IMR-90 (cell line): ENCODE results near the gene FCRLA. TPM values are rescaled to one million over a fixed set of nuclear protein-coding genes. Genes with fewer than 3 reads are reported as not detected.

Experiments
- ATAC-seq: fragments of 200-7000 bp; cut with Tn5 transposase; 2 replicates; pipeline ENCODE4 v1.9.1; 2020; ENCODE audit warnings: low read depth, mild to moderate bottlenecking, moderate library complexity
- BruUV-seq: library from RNA; stranded (reverse); fragments of 400-500 nt; replicated peaks from 2 replicates; lab custom pipeline; 2021; lab: Mats Ljungman, UMichigan
- CTCF ChIA-PET: fragments of 300-600 bp; formaldehyde crosslinking; extraction: SDS; loops from one replicate; lab custom pipeline; 2021; ENCODE audit warnings: antibody characterized with exemption; lab: Yijun Ruan, JAX
- POLR2A ChIA-PET: fragments of 300-600 bp; sonication (Branson Sonifier 250); formaldehyde crosslinking; loops from one replicate; lab custom pipeline; 2022; ENCODE audit warnings: antibody characterized with exemption; ENCODE audit not compliant: unreplicated experiment; lab: Charles Lee
- DNase-seq: peaks from one replicate; pipeline ENCODE4 v3.0.0; 2013
- H2AFZ ChIP-seq: replicated peaks from 2 replicates; pipeline ENCODE3; 2013; ENCODE audit warnings: low read length, mild to moderate bottlenecking; ENCODE audit not compliant: poor library complexity
- H2AK5ac ChIP-seq: 2 replicates; pipeline ENCODE4 v1.6.1; 2013; ENCODE audit warnings: low read depth, low read length, inconsistent platforms
- H2AK9ac ChIP-seq: replicated peaks from 2 replicates; pipeline ENCODE3; 2013; ENCODE audit warnings: mild to moderate bottlenecking, low read depth, low read length, moderate library complexity; ENCODE audit not compliant: poor library complexity
- H2BK120ac ChIP-seq: 2 replicates; pipeline ENCODE4 v1.6.1; 2013; ENCODE audit warnings: low read depth, low read length, inconsistent platforms
- H2BK15ac ChIP-seq: 3 replicates; pipeline ENCODE4 v1.6.1; 2013; ENCODE audit warnings: low read depth, low read length, inconsistent platforms
- H2BK20ac ChIP-seq: 2 replicates; pipeline ENCODE4 v1.6.1; 2013; ENCODE audit warnings: low read depth, mild to moderate bottlenecking, inconsistent platforms, low read length, moderate library complexity
- H2BK5ac ChIP-seq: 2 replicates; pipeline ENCODE4 v1.6.1; 2013; ENCODE audit warnings: mild to moderate bottlenecking, low read depth, low read length, inconsistent platforms; ENCODE audit not compliant: poor library complexity, severe bottlenecking
- H3K14ac ChIP-seq: replicated peaks from 2 replicates; pipeline ENCODE4 v1.6.1; 2013; ENCODE audit warnings: low read depth, low read length, inconsistent platforms
- H3K18ac ChIP-seq: 2 replicates; pipeline ENCODE4 v1.6.1; 2013; ENCODE audit warnings: low read depth, low read length, control low read depth
- H3K23ac ChIP-seq: 2 replicates; pipeline ENCODE4 v1.6.1; 2013; ENCODE audit warnings: low read depth, low read length, inconsistent platforms
- H3K27ac ChIP-seq: 2 replicates; pipeline ENCODE4 v1.5.1; 2013; ENCODE audit warnings: mild to moderate bottlenecking, control low read depth, low read length; ENCODE audit not compliant: insufficient read depth
- H3K27me3 ChIP-seq: 2 replicates; pipeline ENCODE4 v1.6.1; 2013; ENCODE audit warnings: low read length; ENCODE audit not compliant: control insufficient read depth, insufficient read depth
- H3K36me3 ChIP-seq: 2 replicates; pipeline ENCODE4 v1.6.1; 2013; ENCODE audit warnings: low read length, mixed read lengths; ENCODE audit not compliant: control insufficient read depth, insufficient read depth
- H3K4ac ChIP-seq: 2 replicates; pipeline ENCODE4 v1.6.1; 2013; ENCODE audit warnings: low read depth, low read length, inconsistent platforms
- H3K4me1 ChIP-seq: 2 replicates; pipeline ENCODE4 v1.6.1; 2013; ENCODE audit warnings: low read length, mixed read lengths; ENCODE audit not compliant: control insufficient read depth, insufficient read depth
- H3K4me2 ChIP-seq: 2 replicates; pipeline ENCODE4 v1.6.1; 2013; ENCODE audit warnings: low read depth, mild to moderate bottlenecking, control low read depth, low read length, moderate library complexity
- H3K4me3 ChIP-seq: 2 replicates; pipeline ENCODE4 v1.5.1; 2013; ENCODE audit warnings: low read depth, mild to moderate bottlenecking, control low read depth, low read length, moderate library complexity; ENCODE audit not compliant: insufficient read depth
- H3K56ac ChIP-seq: 2 replicates; pipeline ENCODE4 v1.6.1; 2013; ENCODE audit warnings: low read length, inconsistent platforms; ENCODE audit not compliant: insufficient read depth; ENCODE audit errors: extremely low read depth
- H3K79me1 ChIP-seq, 2 experiments: 2 replicates each; pipeline ENCODE4 v1.6.1; 2013; ENCODE audit warnings: low read length in 2 of 2, inconsistent platforms in 1 of 2, low read depth in 1 of 2
- H3K9ac ChIP-seq: 2 replicates; pipeline ENCODE4 v1.6.1; 2013; ENCODE audit warnings: low read depth, low read length, control low read depth
- H3K9me1 ChIP-seq: 2 replicates; pipeline ENCODE4 v1.6.1; 2013; ENCODE audit warnings: low read length, inconsistent platforms; ENCODE audit not compliant: insufficient read depth
- H3K9me3 ChIP-seq: 2 replicates; pipeline ENCODE4 v1.6.1; 2013; ENCODE audit warnings: low read length; ENCODE audit not compliant: control insufficient read depth, insufficient read depth
- H4K20me1 ChIP-seq: 2 replicates; pipeline ENCODE4 v1.6.1; 2013; ENCODE audit warnings: low read length, inconsistent platforms; ENCODE audit not compliant: insufficient read depth
- H4K5ac ChIP-seq: 2 replicates; pipeline ENCODE4 v1.6.1; 2013; ENCODE audit warnings: mild to moderate bottlenecking, low read depth, low read length, control low read depth
- H4K8ac ChIP-seq, 2 experiments: 2 replicates each; pipeline ENCODE4 v1.6.1; 2013; ENCODE audit warnings: low read depth in 2 of 2, low read length in 2 of 2, control low read depth in 1 of 2, inconsistent platforms in 1 of 2
- H4K91ac ChIP-seq: 2 replicates; pipeline ENCODE4 v1.6.1; 2013; ENCODE audit warnings: low read depth, low read length, inconsistent platforms; ENCODE audit not compliant: insufficient read depth
- BHLHE40 ChIP-seq: fragments of 150-350 bp; IDR thresholded peaks from 2 replicates; pipeline ENCODE4 v1.6.1; 2016; ENCODE audit warnings: mild to moderate bottlenecking, low read depth, low read length
- CEBPB ChIP-seq: IDR thresholded peaks from 2 replicates; pipeline ENCODE4 v1.6.1; 2012; ENCODE audit warnings: low read depth, low read length, improper control_type of control experiment
- CHD1 ChIP-seq: IDR thresholded peaks from 2 replicates; pipeline ENCODE4 v1.6.1; 2012; ENCODE audit warnings: low read depth, low read length, improper control_type of control experiment
- CTCF ChIP-seq: conservative IDR thresholded peaks from 2 replicates; pipeline ENCODE4 v1.5.1; 2012; ENCODE audit warnings: mild to moderate bottlenecking, low read depth, low read length, improper control_type of control experiment
- ELK1 ChIP-seq: fragments of 150-350 bp; IDR thresholded peaks from 2 replicates; pipeline ENCODE4 v1.6.1; 2016; ENCODE audit warnings: low read depth, mild to moderate bottlenecking, low read length, moderate library complexity, borderline replicate concordance
- FOS ChIP-seq: fragments of 150-350 bp; IDR thresholded peaks from 2 replicates; pipeline ENCODE4 v1.6.1; 2016; ENCODE audit warnings: low read depth, low read length
- MAFK ChIP-seq: IDR thresholded peaks from 2 replicates; pipeline ENCODE4 v1.6.1; 2012; ENCODE audit warnings: low read depth, low read length, improper control_type of control experiment
- MAZ ChIP-seq: IDR thresholded peaks from 2 replicates; pipeline ENCODE4 v1.6.1; 2012; ENCODE audit warnings: low read depth, mild to moderate bottlenecking, low read length, improper control_type of control experiment, moderate library complexity, borderline replicate concordance
- MXI1 ChIP-seq: IDR thresholded peaks from 2 replicates; pipeline ENCODE4 v1.6.1; 2012; ENCODE audit warnings: low read depth, mild to moderate bottlenecking, low read length, moderate library complexity, borderline replicate concordance
- NFE2L2 ChIP-seq: fragments of 150-350 bp; IDR thresholded peaks from 2 replicates; pipeline ENCODE4 v1.6.1; 2016; ENCODE audit warnings: low read depth, mild to moderate bottlenecking, low read length
- POLR2A ChIP-seq: IDR thresholded peaks from 2 replicates; pipeline ENCODE4 v1.6.1; 2012; ENCODE audit warnings: mild to moderate bottlenecking, low read depth, low read length
- RAD21 ChIP-seq: IDR thresholded peaks from 2 replicates; pipeline ENCODE4 v1.6.1; 2012; ENCODE audit warnings: low read length, improper control_type of control experiment
- RCOR1 ChIP-seq: IDR thresholded peaks from 2 replicates; pipeline ENCODE4 v1.6.1; 2012; ENCODE audit warnings: mild to moderate bottlenecking, low read length, improper control_type of control experiment; ENCODE audit not compliant: insufficient replicate concordance
- RFX5 ChIP-seq: IDR thresholded peaks from 2 replicates; pipeline ENCODE4 v1.8.0; 2012; ENCODE audit warnings: low read depth, mild to moderate bottlenecking, low read length, moderate library complexity
- SMC3 ChIP-seq: fragments of 150-350 bp; IDR thresholded peaks from 2 replicates; pipeline ENCODE4 v1.6.1; 2016; ENCODE audit warnings: low read depth, mild to moderate bottlenecking, antibody characterized with exemption, low read length, moderate library complexity
- USF2 ChIP-seq: fragments of 150-350 bp; IDR thresholded peaks from 2 replicates; pipeline ENCODE4 v1.6.1; 2017; ENCODE audit warnings: mild to moderate bottlenecking, antibody characterized with exemption, low read length, low read depth
- WGBS, 2 experiments: methylation state at CpG; one replicate each; pipeline versions ENCODE4 v1.1.5 to v1.1.7; 2013; ENCODE audit warnings: missing lambda C conversion rate in 2 of 2; ENCODE audit not compliant: insufficient read length in 1 of 2; ENCODE audit errors: extremely low coverage in 2 of 2; 5-methylcytosine and 5-hydroxymethylcytosine counted together
- dilution Hi-C: fragments of 300-500 bp; cut with HindIII; formaldehyde crosslinking; loops from one replicate; pipeline ENCODE4 v1.14.3; 2018; ENCODE audit warnings: low sequenced_read_pairs; ENCODE audit not compliant: unreplicated experiment
- in situ Hi-C: fragments of 300-500 bp; cut with MboI; formaldehyde crosslinking; loops from 3 replicates; pipeline ENCODE4 v1.14.3; 2019; ENCODE audit warnings: low sequenced_read_pairs, inconsistent platforms, mixed read lengths
- intact Hi-C: fragments of 100-400 bp; cut with micrococcal nuclease; formaldehyde crosslinking; loops from 2 replicates; pipeline ENCODE4 v1.10.0; 2022
- polyA plus RNA-seq, 3 experiments: library from polyadenylated mRNA; depleted of rRNA; stranded (reverse); fragments of >200 nt; gene quantifications; 2 replicates each; pipeline ENCODE4 v1.2.3, GENCODE V29; 2012; ENCODE audit warnings: low replicate concordance in 1 of 3
- total RNA-seq: library from RNA; depleted of rRNA; stranded (reverse); fragments of >200 nt; gene quantifications from 2 replicates; pipeline ENCODE4 v1.2.3, GENCODE V29; 2012

FCRLA gene
- total and polyA plus RNA-seq, 2 of the 4 experiments (the other 2 are of a cell fraction), result 0.36 TPM

GRCh38 chr1:161740921-161741320, 33.9 kb downstream of the FCRLA start:
- ATAC-seq, result no peak
- Histone ChIP-seq H3K18ac (no peak overlapping the region), H3K56ac (no peak overlapping the region), H3K9ac (no peak overlapping the region), H4K5ac (no peak overlapping the region), H4K20me1 (no peaks in the 10 kb centered on the region), H2BK15ac (no peak overlapping the region), H2AK9ac (no peak overlapping the region), H3K4me1 (peaks cover 7% of the 10 kb centered on the region), H4K91ac (no peak overlapping the region), H3K79me1 (no peaks in the 10 kb centered on the region), H3K4ac (no peak overlapping the region), H2BK5ac (no peak overlapping the region), H3K14ac (no peak overlapping the region), H2AFZ (no peak overlapping the region), H2BK20ac (no peak overlapping the region), H3K4me3 (no peak overlapping the region), H3K27ac (no peak overlapping the region), H2BK120ac (no peak overlapping the region), H3K23ac (no peak overlapping the region), H2AK5ac (no peak overlapping the region), H3K9me3 (no peaks in the 10 kb centered on the region), H3K27me3 (no peaks in the 10 kb centered on the region), H3K9me1 (peaks cover 5% of the 10 kb centered on the region), H4K8ac (no peak overlapping the region), H3K4me2 (no peak overlapping the region), H3K36me3 (no peaks in the 10 kb centered on the region)
- in situ Hi-C loops (loop anchor here (10.0 to 25.0 kb wide), 3 partner anchors 104 to 526 kb away; partner anchors contain the start of genes FCER1G and FCGR3B), intact Hi-C loops (loop anchor here (1.0 kb wide), 1 partner anchor 254 kb away; no protein-coding TSS in a partner anchor), dilution Hi-C loops (no loop called here)
- WGBS, 2 experiments, result no CpG with 5 or more reads among the region's 6 CpGs
- ChIA-PET CTCF (interaction anchor here (0.8 to 1.7 kb wide), 8 partner anchors 9 to 256 kb away, joined by 3 to 5 read pairs (median 3); no protein-coding TSS in a partner anchor), POLR2A (no interaction called here)
- no peak for DNase-seq
- no TSS peak for BruUV-seq
- no peak for TF ChIP-seq MAFK
- no peak for TF ChIP-seq MXI1
- TF ChIP-seq SMC3, result no peak
- TF ChIP-seq USF2, result no peak
- TF ChIP-seq NFE2L2, result no peak
- TF ChIP-seq FOS, result no peak
- TF ChIP-seq CTCF, result no peak
- TF ChIP-seq CEBPB, result no peak
- TF ChIP-seq MAZ, result no peak
- no peak for TF ChIP-seq RAD21
- TF ChIP-seq POLR2A, result no peak
- no peak for TF ChIP-seq RFX5
- TF ChIP-seq ELK1, result no peak
- no peak for TF ChIP-seq BHLHE40
- TF ChIP-seq RCOR1, result no peak
- TF ChIP-seq CHD1, result no peak
